A673 (cell line): ENCODE results near the gene STARD13. TPM values are rescaled to one million over a fixed set of nuclear protein-coding genes. Genes with fewer than 3 reads are reported as not detected.

ENCODE experiments used
- BruUV-seq: library from RNA; stranded (reverse); fragments of 400-500 nt; replicated peaks from 2 replicates; lab custom pipeline; 2021; lab: Mats Ljungman, UMichigan
- CTCF ChIA-PET: fragments of 300-600 bp; sonication (Branson Sonifier 250); formaldehyde crosslinking; loops from one replicate; lab custom pipeline; 2022; ENCODE audit warnings: antibody characterized with exemption; lab: Charles Lee
- POLR2A ChIA-PET: fragments of 300-600 bp; sonication (Branson Sonifier 250); formaldehyde crosslinking; loops from one replicate; lab custom pipeline; 2022; ENCODE audit warnings: antibody characterized with exemption; ENCODE audit not compliant: low non-redundant PET; lab: Charles Lee
- DNase-seq: peaks from one replicate; pipeline ENCODE4 v3.0.0-alpha.2; 2015; ENCODE audit warnings: low spot score
- H3K27ac ChIP-seq: fragments of 200-600 bp; sonication (generic); 2 replicates; pipeline ENCODE4 v1.5.1; 2016; ENCODE audit warnings: mixed run types, low read depth, mild to moderate bottlenecking, mixed read lengths, antibody characterized with exemption, low read length; ENCODE audit not compliant: poor library complexity, severe bottlenecking
- H3K27me3 ChIP-seq: fragments of 200-600 bp; sonication (generic); replicated peaks from 2 replicates; pipeline ENCODE4 v1.6.1; 2017; ENCODE audit warnings: mixed run types, low read depth, mild to moderate bottlenecking, mixed read lengths, antibody characterized with exemption, low read length; ENCODE audit not compliant: insufficient read depth, poor library complexity
- H3K36me3 ChIP-seq: fragments of 200-600 bp; sonication (generic); 2 replicates; pipeline ENCODE4 v1.6.1; 2016; ENCODE audit warnings: mixed run types, mild to moderate bottlenecking, mixed read lengths, antibody characterized with exemption, low read length; ENCODE audit not compliant: insufficient read depth, poor library complexity, severe bottlenecking
- H3K4me1 ChIP-seq: fragments of 200-600 bp; sonication (generic); 2 replicates; pipeline ENCODE4 v1.6.1; 2017; ENCODE audit warnings: mixed run types, mild to moderate bottlenecking, mixed read lengths, antibody characterized with exemption, low read length; ENCODE audit not compliant: insufficient read depth, poor library complexity, severe bottlenecking
- H3K4me3 ChIP-seq: fragments of 200-600 bp; sonication (generic); 2 replicates; pipeline ENCODE4 v1.5.1; 2016; ENCODE audit warnings: low read depth, mixed run types, mild to moderate bottlenecking, mixed read lengths, low read length; ENCODE audit not compliant: poor library complexity, severe bottlenecking
- H3K9me3 ChIP-seq: fragments of 200-600 bp; sonication (generic); 2 replicates; pipeline ENCODE4 v1.6.1; 2016; ENCODE audit warnings: mixed run types, low read depth, mild to moderate bottlenecking, mixed read lengths, antibody characterized with exemption, low read length; ENCODE audit not compliant: poor library complexity, severe bottlenecking
- EZH2 ChIP-seq: fragments of 200-600 bp; sonication (generic); IDR thresholded peaks from 2 replicates; pipeline ENCODE4 v1.6.1; 2017; ENCODE audit warnings: borderline replicate concordance, low read depth, mild to moderate bottlenecking, mixed read lengths, antibody characterized with exemption, low read length; ENCODE audit not compliant: poor library complexity, severe bottlenecking
- intact Hi-C: fragments of 100-400 bp; cut with micrococcal nuclease; formaldehyde crosslinking; loops from one replicate; pipeline ENCODE4 v1.10.0; 2022; ENCODE audit not compliant: unreplicated experiment
- total RNA-seq: library from RNA; stranded (reverse); gene quantifications from 2 replicates; pipeline ENCODE4 v1.2.3, GENCODE V29; 2021
- TF ChIP-seq, protein P1 (sequence below): fragments of 300-800, 200-600 bp; sonication (generic); conservative IDR thresholded peaks from 2 replicates; pipeline ENCODE4 v1.5.1; 2017; ENCODE audit warnings: low read depth, mild to moderate bottlenecking, antibody characterized with exemption, low read length, moderate library complexity, mixed read lengths

Gene STARD13
- total RNA-seq, 1 experiment from 2014 or later = 45.7 TPM

DNA sequence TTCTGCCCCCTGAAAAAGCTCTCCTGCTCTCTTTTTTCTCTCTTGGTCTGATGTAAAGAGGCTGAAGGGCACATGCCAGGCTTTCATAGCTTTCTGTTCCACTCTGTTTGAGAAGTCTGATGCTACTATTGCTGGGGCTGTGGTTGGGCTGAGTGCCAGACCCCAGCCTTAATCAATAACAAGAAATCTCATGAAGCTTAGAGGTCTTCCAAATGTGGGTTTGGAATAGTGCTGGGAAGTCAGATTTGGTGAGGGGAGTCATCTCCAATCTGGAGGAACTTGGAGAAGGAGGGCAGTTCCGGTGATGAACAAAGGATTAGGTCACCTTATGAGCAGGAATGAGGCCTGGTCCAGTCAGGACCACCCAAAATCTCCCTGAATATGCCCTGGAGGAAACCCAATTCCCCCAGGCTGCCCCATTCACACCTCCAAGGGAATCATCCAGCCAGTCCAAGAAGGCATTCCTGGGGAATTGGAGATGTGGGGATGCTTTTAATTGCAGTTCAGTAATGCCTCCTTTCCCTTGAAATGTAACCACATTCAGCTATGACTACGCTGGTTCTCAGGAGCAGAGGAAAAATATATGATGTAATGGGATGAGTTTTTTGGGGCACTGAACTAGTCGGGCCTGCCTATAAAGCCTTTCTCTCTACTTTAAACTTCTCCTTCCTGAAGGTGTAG is 102.0 kb downstream of the STARD13 start:
- Histone ChIP-seq H3K4me1 (peaks cover 98% of the 10 kb centered on the region), H3K27ac (peak overlapping the region; percentile 98), H3K4me3 (no peak overlapping the region), H3K36me3 (no peaks in the 10 kb centered on the region), H3K27me3 (no peaks in the 10 kb centered on the region), H3K9me3 (no peaks in the 10 kb centered on the region)
- no peak for DNase-seq
- POLR2A ChIA-PET = no interaction called here
- TF ChIP-seq, protein P1, sequence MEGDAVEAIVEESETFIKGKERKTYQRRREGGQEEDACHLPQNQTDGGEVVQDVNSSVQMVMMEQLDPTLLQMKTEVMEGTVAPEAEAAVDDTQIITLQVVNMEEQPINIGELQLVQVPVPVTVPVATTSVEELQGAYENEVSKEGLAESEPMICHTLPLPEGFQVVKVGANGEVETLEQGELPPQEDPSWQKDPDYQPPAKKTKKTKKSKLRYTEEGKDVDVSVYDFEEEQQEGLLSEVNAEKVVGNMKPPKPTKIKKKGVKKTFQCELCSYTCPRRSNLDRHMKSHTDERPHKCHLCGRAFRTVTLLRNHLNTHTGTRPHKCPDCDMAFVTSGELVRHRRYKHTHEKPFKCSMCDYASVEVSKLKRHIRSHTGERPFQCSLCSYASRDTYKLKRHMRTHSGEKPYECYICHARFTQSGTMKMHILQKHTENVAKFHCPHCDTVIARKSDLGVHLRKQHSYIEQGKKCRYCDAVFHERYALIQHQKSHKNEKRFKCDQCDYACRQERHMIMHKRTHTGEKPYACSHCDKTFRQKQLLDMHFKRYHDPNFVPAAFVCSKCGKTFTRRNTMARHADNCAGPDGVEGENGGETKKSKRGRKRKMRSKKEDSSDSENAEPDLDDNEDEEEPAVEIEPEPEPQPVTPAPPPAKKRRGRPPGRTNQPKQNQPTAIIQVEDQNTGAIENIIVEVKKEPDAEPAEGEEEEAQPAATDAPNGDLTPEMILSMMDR = no peak
- TF ChIP-seq EZH2 = no peak
- CTCF ChIA-PET = no interaction called here
- intact Hi-C loops = no loop called here
- BruUV-seq = no TSS peak

DNA sequence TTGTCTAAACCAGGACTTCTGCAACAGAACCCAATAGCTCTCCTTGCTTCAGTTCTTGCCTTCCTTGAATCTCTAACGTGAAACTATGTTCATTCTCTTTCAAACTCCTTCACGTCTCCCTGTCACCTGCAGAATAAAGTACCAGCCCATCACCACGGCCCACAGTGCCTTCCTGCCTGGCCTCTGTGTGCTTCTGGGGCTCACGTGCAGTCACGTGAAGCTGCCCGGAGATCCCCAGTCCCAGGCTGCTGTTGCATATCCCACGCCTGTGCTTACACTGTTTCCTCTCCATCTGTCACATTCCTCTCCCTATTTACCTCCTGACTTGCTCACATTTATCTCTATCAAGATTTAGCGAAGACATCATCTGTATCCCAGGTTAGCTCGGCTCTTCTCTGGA is 102.8 kb downstream of the STARD13 start:
- POLR2A ChIA-PET = no interaction called here
- TF ChIP-seq, protein P1 = no peak
- TF ChIP-seq EZH2 = no peak
- CTCF ChIA-PET = no interaction called here
- no peak for DNase-seq
- no TSS peak for BruUV-seq
- peak overlapping the region; percentile 98 for H3K27ac ChIP-seq
- H3K27me3 ChIP-seq = no peaks in the 10 kb centered on the region
- H3K4me3 ChIP-seq = no peak overlapping the region
- no peaks in the 10 kb centered on the region for H3K9me3 ChIP-seq
- H3K4me1 ChIP-seq = peaks cover 96% of the 10 kb centered on the region
- H3K36me3 ChIP-seq = no peaks in the 10 kb centered on the region
- intact Hi-C loops = no loop called here

DNA sequence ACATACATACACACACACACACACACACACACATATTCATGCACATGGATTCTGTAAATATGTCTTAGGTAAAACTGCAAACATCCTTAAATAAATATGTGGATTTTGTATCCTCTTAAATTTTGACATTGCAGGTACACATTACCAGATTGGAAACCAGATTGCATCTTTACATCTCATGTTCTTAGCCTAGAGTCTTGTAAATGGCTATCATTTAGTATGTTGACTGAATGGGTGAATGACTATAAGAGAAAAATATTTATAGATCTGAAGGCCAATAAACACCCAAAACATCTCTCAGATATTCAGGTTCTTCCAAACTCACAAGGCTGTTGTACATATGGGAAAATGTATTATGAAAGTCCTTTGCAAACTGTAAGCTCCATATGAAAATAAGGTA is 104.3 kb downstream of the STARD13 start:
- no peaks in the 10 kb centered on the region for H3K9me3 ChIP-seq
- CTCF ChIA-PET = interaction anchor here (0.5 kb wide), 1 partner anchor 320 kb away, joined by 3 read pairs; no protein-coding TSS in a partner anchor
- no peak for DNase-seq
- no peak overlapping the region for H3K4me3 ChIP-seq
- TF ChIP-seq, protein P1 = no peak
- TF ChIP-seq EZH2 = no peak
- POLR2A ChIA-PET = no interaction called here
- H3K27me3 ChIP-seq = no peaks in the 10 kb centered on the region
- H3K4me1 ChIP-seq = peaks cover 94% of the 10 kb centered on the region
- no TSS peak for BruUV-seq
- peak overlapping the region; percentile 98 for H3K27ac ChIP-seq
- no peaks in the 10 kb centered on the region for H3K36me3 ChIP-seq
- intact Hi-C loops = no loop called here
